CD4-positive, alpha-beta T cell treated with Interleukin-6 for 4 hours (primary cell): ENCODE data around the gene MME.

ENCODE experiments used
- DNase-seq: peaks from one replicate; pipeline ENCODE4 v3.0.0-alpha.2; 2020; ENCODE audit warnings: mixed read lengths

MME gene

DNA sequence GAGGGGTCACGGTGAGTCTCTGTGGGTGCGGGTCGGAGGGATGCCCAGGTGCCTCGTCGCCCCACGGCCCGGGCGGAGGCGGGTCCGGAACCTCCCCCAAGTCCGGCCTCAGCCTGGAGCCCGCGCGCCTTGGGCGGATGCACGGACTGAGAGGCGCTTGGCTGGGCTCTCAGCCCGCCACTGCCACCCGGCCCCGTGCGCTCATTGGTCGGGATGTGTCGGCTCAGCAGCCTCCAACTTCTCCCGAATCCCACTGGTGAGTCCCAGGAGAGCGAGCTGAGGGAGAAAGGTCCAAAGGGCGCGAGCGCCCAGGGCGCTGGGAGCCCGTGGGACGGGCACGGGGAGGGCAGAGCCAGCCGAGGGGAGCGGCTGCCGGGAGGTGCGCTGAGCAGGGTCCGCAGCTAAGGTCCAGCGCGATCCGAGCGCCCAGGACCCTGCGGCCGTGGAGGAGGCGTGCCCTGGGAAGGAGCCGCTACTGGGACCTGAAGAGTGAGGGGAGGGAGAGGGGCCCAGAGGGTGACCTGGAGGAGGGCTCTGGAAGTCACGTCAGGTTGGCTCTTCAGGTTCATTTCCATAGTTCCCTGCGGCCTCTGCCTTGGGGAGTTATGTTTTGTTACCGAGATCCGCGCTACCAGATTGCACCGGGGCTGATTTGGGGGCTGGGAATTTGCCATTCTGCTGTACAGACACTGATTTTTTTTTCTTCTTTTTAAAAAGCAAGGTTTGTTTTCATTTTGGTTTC lies at the start of gene MME:
Gene MME (plus strand): TSS at position 574 of the 742 bp plus-strand sequence. CDS start 3,849 bp downstream, outside the sequence.
- DNase-seq: no peak

DNA sequence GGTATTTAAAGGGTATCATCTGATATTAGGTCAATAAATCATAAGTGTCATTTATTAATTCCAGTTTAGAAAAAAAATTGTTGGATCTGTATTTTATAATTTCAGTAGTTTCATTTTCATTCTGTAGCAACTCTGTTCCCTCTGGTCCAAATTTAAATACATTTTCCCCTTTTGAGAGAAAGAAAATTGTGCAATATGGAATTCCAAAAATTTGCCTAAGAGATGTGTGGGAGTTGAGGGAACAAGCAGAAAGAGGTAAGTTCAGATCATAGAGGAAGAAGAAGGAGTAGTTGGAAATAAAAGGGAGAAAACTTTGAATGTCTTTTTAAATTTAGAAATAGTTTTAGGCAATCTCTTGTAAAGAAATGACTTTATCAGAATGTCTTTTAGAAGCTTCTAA lies 48.9 kb upstream of the MME start:
- DNase-seq: no peak

- no peak for DNase-seq
Observed at GRCh38 chr3:155032918-155033317, 47.2 kb upstream of the MME start.

DNA sequence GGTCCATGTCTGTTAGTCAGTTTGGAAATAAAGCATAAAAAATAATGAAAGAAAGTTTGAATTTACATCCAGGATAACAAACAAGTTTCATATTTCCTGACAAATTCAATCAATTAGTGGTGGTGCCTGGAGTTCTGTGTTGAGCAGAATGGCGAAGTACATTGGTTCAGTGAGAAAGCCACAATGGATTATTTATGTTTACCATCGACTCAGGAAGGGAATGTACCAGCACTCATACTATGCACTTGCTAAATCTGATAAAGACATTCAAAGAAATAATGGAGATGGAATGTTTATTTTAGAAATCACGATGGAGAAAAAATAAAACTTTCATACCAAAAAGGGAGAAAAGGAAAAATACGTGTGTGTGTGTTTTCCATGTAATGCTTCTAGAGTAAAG lies 45.3 kb upstream of the MME start:
- DNase-seq: no peak

DNA sequence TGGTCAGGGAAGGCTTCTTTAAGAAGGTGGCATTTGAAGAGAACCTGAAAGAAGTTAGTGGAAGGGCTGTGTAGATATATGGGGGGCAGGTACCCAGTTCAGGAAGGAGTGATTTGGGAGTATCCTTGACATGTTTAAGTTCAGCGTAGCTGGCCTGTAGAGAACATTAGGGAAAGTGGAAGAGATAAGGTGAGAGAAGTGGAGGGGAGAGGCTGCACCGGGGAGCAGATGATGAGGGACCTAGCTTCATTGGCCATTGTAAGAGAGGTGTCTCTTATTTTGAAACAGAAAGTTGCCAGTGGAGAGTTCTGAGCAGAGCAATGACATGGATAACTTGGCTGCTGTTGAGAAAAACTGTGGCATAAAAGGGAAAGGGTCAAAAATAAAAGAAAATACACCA lies 44.6 kb upstream of the MME start:
- no peak for DNase-seq

DNA sequence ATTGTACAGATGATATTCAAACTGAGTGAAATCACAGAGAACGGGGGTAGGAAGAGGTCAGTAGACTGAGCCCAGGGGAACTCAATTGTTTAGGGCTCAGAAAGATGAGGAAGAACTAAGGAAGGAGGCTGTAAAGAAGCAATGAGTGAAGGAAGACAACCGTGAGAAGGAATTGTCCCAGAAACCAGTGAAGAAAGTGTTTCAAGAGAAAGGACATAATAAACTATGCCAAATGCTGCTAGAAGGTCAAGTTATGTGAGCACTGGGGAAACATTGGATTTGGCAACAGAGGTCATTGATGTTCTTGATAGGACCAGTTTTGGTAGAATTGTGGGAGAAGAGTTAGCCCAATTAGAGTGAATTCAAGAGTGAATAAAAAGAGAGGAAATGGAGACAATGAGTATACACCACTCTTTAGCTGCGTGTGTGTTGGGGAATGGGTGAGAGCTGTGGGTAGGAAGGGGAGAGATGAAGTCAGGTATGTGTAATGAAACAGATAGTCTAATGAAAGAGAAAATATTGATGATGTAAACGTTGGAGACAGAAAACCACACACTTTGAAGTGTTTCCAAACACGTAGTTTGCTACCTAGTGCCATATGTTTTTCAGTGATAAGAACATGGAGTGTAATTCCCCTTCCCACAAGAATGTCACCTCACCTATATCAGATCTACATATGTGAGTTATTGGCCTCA lies 42.5 kb upstream of the MME start:
- DNase-seq: no peak

GRCh38 chr3:155038203-155038554 lies 41.9 kb upstream of the MME start:
- no peak for DNase-seq

GRCh38 chr3:155046935-155047334 lies 33.2 kb upstream of the MME start:
- DNase-seq: no peak

- DNase-seq: no peak
Observed at GRCh38 chr3:155047672-155048071, 32.4 kb upstream of the MME start.

DNA sequence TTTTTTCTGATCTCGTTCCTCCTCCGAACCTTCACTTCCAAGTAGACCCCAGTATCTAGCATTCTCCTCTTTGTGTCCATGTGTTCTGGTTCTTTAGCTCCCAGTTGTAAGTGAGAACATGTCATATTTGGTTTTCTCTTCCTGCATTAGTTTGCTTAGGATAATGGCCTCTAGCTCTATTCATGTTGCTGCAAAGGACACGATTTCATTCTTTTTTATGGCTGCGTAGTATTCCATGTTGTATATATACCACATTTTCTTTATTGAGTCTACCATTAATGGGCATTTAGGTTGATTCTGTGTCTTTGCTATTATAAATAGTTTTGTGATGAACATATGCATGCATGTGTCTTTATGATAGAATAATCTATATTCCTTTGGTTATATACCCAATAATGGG lies 30.2 kb upstream of the MME start:
- no peak for DNase-seq

DNA sequence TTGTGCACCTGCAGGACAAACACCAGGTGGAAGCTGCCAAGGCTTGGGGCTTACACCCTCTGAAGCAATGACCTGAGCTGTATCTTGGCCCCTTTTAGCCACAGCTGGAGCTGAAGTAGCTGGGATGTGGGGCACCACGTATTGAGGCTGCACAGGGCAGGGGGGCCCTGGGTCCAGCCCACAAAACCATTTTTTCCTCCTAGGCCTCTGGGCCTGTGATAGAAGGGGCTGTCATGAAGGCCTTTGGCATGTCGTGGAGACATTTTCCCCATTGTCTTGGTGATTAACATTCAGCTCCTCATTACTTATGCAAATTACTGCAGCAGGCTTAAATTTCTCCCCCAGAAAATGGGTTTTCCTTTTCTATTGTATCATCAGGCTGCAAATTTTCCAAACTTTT lies 27.6 kb upstream of the MME start:
- no peak for DNase-seq

GRCh38 chr3:155053756-155054155 lies 26.4 kb upstream of the MME start:
- DNase-seq: no peak

- DNase-seq: no peak
Observed at GRCh38 chr3:155064920-155065319, 15.2 kb upstream of the MME start.

DNA sequence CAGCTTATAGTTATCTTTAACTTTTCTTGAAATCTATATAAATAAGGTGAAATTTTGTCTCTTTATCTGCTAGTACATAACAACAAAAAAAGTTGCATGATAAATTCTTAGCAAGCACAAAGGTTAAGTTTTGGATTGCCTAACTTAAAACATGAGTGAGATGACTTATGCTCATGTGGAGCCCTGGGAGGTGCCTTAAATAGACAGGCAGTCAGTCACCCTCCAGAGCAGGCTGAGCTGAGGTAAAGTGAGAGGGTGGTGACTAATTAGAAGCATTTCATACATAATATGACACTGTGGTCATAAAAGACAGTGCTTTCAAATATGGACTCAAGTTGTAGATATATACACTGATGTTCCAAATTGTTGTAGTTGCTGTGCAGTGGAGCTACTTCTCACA lies 14.6 kb upstream of the MME start:
- DNase-seq: no peak

DNA sequence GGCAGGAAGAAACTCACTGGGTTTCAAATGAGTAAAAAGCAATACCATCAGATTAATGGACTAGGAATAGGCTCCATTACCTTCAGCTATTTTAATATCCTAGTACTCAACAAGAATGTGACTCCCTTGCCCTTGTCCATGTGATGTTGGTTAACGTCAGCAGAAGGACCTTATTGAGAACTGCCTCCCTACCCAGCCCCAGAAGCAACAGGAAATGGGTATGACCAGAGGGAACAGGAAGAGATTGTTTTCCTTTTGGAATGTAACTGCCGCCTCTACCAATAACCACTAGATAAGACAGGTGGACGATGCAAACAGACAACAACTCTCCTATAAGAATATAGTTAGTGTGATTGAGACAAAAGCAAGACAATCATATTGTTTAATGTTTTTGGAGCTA lies 10.4 kb upstream of the MME start:
- no peak for DNase-seq

- no peak for DNase-seq
Observed at GRCh38 chr3:155070316-155070715, 9.8 kb upstream of the MME start.

GRCh38 chr3:155070932-155071387 lies 9.2 kb upstream of the MME start:
- no peak for DNase-seq

- DNase-seq: no peak
Observed at GRCh38 chr3:155075200-155075599, 4.9 kb upstream of the MME start.

- no peak for DNase-seq
Observed at GRCh38 chr3:155076888-155077287, 3.2 kb upstream of the MME start.

GRCh38 chr3:155078711-155079467 lies 1.2 kb upstream of the MME start:
- no peak for DNase-seq

DNA sequence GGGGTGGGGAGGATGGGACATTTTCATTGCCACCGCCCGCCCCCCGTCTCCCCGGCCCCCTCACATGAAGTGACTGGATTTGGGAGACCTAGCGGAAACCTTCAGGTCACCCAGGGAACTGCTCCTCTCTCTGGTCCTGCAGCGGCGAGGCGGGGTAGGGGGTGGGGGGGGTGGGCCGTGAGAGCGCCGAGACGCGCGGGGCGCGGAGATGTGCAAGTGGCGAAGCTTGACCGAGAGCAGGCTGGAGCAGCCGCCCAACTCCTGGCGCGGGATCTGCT lies 712 bp upstream of the MME start:
- no peak for DNase-seq

GRCh38 chr3:155080692-155081091 lies 573 bp downstream of the MME start:
- DNase-seq: no peak

DNA sequence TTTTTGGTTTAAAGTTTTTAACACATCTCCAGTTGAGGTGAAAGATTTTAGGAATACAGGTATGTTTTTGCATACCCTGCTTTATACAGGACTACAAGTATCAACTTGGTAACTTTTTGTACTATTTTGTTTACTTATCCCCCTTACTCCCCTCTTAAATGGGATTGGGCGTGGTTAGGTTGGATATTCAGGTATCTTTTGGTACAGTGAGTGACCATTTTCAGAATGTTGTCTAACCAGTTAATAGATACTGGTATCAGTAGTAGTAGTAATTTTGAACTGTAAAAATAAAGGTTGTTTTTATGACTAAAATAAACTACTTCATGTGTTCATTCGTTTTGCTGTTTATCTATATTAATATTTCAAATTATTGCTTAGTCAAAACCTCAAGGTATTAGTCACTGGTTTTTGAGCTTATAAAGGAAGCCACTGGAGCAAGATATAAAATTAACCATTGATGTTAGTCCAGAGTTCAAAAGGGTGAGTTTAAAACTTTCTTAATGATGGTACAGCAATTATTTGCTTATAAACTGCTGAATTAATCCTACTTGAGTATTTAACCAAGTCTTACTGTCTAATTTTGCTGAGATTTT lies 3.3 kb downstream of the MME start:
- DNase-seq: no peak

GRCh38 chr3:155084567-155084966 lies 4.4 kb downstream of the MME start:
- DNase-seq: no peak
